NB4 (cell line): Measurements from ENCODE around the gene ARHGAP24.

Experiments
- CTCF ChIP-seq: IDR thresholded peaks from one replicate; pipeline ENCODE4 v1.5.1; 2012; ENCODE audit warnings: low read depth, low read length
- MAX ChIP-seq: IDR thresholded peaks from 2 replicates; pipeline ENCODE4 v1.6.1; 2011; ENCODE audit warnings: low read depth, low read length
- MYC ChIP-seq: IDR thresholded peaks from 2 replicates; pipeline ENCODE4 v1.6.1; 2011; ENCODE audit warnings: low read depth, low read length
- POLR2A ChIP-seq: IDR thresholded peaks from 2 replicates; pipeline ENCODE4 v1.6.1; 2011; ENCODE audit warnings: mild to moderate bottlenecking; ENCODE audit not compliant: insufficient read length; ENCODE audit errors: extremely low read depth

GRCh38 chr4:85515701-85516100, 40.8 kb downstream of the ARHGAP24 start:
- TF ChIP-seq CTCF (no peak), MYC (no peak), POLR2A (no peak), MAX (no peak)
